ENCODE data around the gene GAS2.

Gene GAS2

DNA sequence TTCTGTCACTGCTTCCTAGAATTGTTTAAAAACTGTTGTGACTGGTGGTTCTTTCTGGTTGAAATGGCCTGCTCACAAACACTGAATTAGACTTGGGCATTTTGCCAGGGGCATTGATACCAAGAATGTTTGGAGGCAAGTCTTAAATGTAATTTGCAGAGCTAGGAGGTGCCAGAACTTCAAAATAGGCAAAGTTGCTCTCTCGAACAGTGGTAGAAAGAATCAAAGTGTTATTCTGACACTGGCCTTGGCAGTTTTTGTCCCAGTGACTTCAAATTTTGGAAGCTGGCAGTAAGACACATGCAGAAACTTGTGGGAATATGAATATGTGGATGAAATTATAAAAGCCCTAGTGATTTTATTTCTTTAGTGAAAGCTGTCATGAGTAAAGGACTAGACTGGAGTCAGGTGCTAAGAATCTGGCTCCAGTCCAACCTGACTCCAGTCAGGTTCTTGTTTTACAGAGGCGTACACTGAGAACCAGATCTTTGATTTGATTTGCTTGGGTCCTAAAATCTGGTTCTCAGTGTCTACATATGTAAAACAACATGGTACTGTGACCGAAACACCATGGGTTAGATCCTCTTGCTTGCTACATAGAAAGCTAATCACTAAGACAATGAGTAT, 142.3 kb downstream of the GAS2 start:
- Histone ChIP-seq H3K79me1 (replicated peaks; ENCODE audit: low read length, poor library complexity, severe bottlenecking) (no peaks in the 10 kb centered on the region), H3K4me2 (ENCODE audit: low read length, poor library complexity, severe bottlenecking) (no peak overlapping the region), H3K18ac (ENCODE audit: low read depth in 1 of 2, low read length in 2 of 2) (no peak overlapping the region), H2BK5ac (ENCODE audit: low read depth, low read length, poor library complexity, severe bottlenecking) (no peak overlapping the region), H4K91ac (ENCODE audit: low read length) (no peak overlapping the region), H3K14ac (ENCODE audit: low read length in 2 of 2) (no peak overlapping the region), H2BK15ac (ENCODE audit: low read depth, poor library complexity, severe bottlenecking) (no peak overlapping the region), H3K27ac (ENCODE audit: low read length, poor library complexity, severe bottlenecking) (no peak overlapping the region), H2AFZ (ENCODE audit: low read depth, low read length) (no peak overlapping the region), H3K27me3 (ENCODE audit: control insufficient read depth in 1 of 2, insufficient read depth in 1 of 2, low read length in 2 of 2) (no peaks in the 10 kb centered on the region), H3K23ac (ENCODE audit: low read length in 2 of 2) (no peak overlapping the region), H4K8ac (ENCODE audit: low read length) (no peak overlapping the region), H3K9ac (ENCODE audit: low read length) (no peak overlapping the region), H2BK120ac (ENCODE audit: low read depth, low read length) (no peak overlapping the region), H2AK5ac (ENCODE audit: low read length, severe bottlenecking) (no peak overlapping the region), H3K9me3 (ENCODE audit: control insufficient read depth, low read length) (no peaks in the 10 kb centered on the region), H3K4me1 (ENCODE audit: control insufficient read depth, insufficient read depth, low read depth, low read length) (no peaks in the 10 kb centered on the region), H3K4ac (ENCODE audit: low read depth in 1 of 2, low read length in 2 of 2) (no peak overlapping the region), H3K4me3 (ENCODE audit: insufficient read depth in 1 of 2, low read depth in 1 of 2, low read length in 2 of 2) (no peak overlapping the region), H3K36me3 (ENCODE audit: control insufficient read depth in 1 of 2, insufficient read depth in 2 of 2, low read depth in 1 of 2, low read length in 2 of 2) (no peaks in the 10 kb centered on the region), H2BK12ac (ENCODE audit: low read length in 2 of 2) (no peak overlapping the region)
- WGBS: 88% methylated on average over 2 of the region's 3 CpGs
- no peak for DNase-seq

DNA sequence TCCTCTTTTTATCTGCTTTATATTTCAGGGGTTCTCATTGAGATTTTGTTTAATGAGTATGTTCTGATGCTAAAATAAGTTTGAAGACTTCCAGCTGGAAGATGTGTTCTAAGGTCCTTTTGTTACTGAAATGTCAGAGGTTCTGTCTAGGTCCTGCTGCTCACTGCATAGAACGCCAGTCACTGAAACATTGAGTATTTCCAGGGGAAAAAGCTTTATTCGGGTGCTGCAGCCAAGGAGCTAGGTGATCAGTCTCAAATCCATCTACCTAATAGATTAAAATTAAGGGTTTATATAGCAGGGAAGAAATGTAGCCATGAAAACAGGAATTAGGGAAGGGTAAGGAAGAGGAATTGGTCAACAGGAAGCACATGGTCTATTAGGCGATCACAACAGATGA, 143.5 kb downstream of the GAS2 start:
- Histone ChIP-seq H2AK5ac (ENCODE audit: low read length, severe bottlenecking) (no peak overlapping the region), H3K27me3 (ENCODE audit: control insufficient read depth in 1 of 2, insufficient read depth in 1 of 2, low read length in 2 of 2) (no peaks in the 10 kb centered on the region), H2BK15ac (ENCODE audit: low read depth, poor library complexity, severe bottlenecking) (no peak overlapping the region), H3K18ac (ENCODE audit: low read depth in 1 of 2, low read length in 2 of 2) (no peak overlapping the region), H3K4ac (ENCODE audit: low read depth in 1 of 2, low read length in 2 of 2) (no peak overlapping the region), H2BK5ac (ENCODE audit: low read depth, low read length, poor library complexity, severe bottlenecking) (no peak overlapping the region), H3K79me1 (replicated peaks; ENCODE audit: low read length, poor library complexity, severe bottlenecking) (no peaks in the 10 kb centered on the region), H3K4me1 (ENCODE audit: control insufficient read depth, insufficient read depth, low read depth, low read length) (no peaks in the 10 kb centered on the region), H3K4me3 (ENCODE audit: insufficient read depth in 1 of 2, low read depth in 1 of 2, low read length in 2 of 2) (no peak overlapping the region), H3K4me2 (ENCODE audit: low read length, poor library complexity, severe bottlenecking) (no peak overlapping the region), H4K8ac (ENCODE audit: low read length) (no peak overlapping the region), H3K23ac (ENCODE audit: low read length in 2 of 2) (no peak overlapping the region), H2AFZ (ENCODE audit: low read depth, low read length) (no peak overlapping the region), H3K9ac (ENCODE audit: low read length) (no peak overlapping the region), H2BK12ac (ENCODE audit: low read length in 2 of 2) (no peak overlapping the region), H2BK120ac (ENCODE audit: low read depth, low read length) (no peak overlapping the region), H3K14ac (ENCODE audit: low read length in 2 of 2) (no peak overlapping the region), H3K36me3 (ENCODE audit: control insufficient read depth in 1 of 2, insufficient read depth in 2 of 2, low read depth in 1 of 2, low read length in 2 of 2) (no peaks in the 10 kb centered on the region), H3K27ac (ENCODE audit: low read length, poor library complexity, severe bottlenecking) (no peak overlapping the region), H4K91ac (ENCODE audit: low read length) (no peak overlapping the region), H3K9me3 (ENCODE audit: control insufficient read depth, low read length) (no peaks in the 10 kb centered on the region)
- DNase-seq: no peak
- WGBS: 95% methylated on average over 3 of the region's 3 CpGs

DNA sequence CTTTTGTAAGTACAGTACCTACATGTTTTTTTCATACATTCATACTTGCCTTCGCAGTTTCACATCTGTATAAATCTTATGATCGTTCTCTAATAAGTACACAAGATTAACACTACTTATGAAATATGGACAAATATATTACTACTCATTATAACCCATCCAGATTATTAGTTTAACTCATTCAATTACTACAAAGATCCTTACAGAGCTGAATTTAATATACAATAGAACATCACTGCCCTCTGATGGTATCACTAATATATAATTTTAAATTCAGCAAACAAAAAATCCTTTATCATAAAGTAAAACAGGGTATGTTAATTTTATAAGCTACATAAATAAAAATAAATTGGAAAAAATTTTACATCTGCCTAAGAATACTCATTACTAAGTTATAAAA, 155.8 kb downstream of the GAS2 start:
- H2BK15ac ChIP-seq (ENCODE audit: low read depth, poor library complexity, severe bottlenecking): no peak overlapping the region
- no peak overlapping the region for H3K23ac ChIP-seq (ENCODE audit: low read length in 2 of 2)
- no peaks in the 10 kb centered on the region for H3K9me3 ChIP-seq (ENCODE audit: control insufficient read depth, low read length)
- H3K4ac ChIP-seq (ENCODE audit: low read depth in 1 of 2, low read length in 2 of 2): no peak overlapping the region
- DNase-seq: no peak
- H4K91ac ChIP-seq (ENCODE audit: low read length): no peak overlapping the region
- H2BK12ac ChIP-seq (ENCODE audit: low read length in 2 of 2): no peak overlapping the region
- H3K4me3 ChIP-seq (ENCODE audit: insufficient read depth in 1 of 2, low read depth in 1 of 2, low read length in 2 of 2): no peak overlapping the region
- no CpG with 5 or more reads among the region's 2 CpGs for WGBS
- H2AK5ac ChIP-seq (ENCODE audit: low read length, severe bottlenecking): no peak overlapping the region
- H3K14ac ChIP-seq (ENCODE audit: low read length in 2 of 2): no peak overlapping the region
- H4K8ac ChIP-seq (ENCODE audit: low read length): no peak overlapping the region
- no peaks in the 10 kb centered on the region for H3K4me1 ChIP-seq (ENCODE audit: control insufficient read depth, insufficient read depth, low read depth, low read length)
- H3K27me3 ChIP-seq (ENCODE audit: control insufficient read depth in 1 of 2, insufficient read depth in 1 of 2, low read length in 2 of 2): no peaks in the 10 kb centered on the region
- no peaks in the 10 kb centered on the region for H3K79me1 ChIP-seq (replicated peaks; ENCODE audit: low read length, poor library complexity, severe bottlenecking)
- no peak overlapping the region for H3K9ac ChIP-seq (ENCODE audit: low read length)
- H3K18ac ChIP-seq (ENCODE audit: low read depth in 1 of 2, low read length in 2 of 2): no peak overlapping the region
- H2AFZ ChIP-seq (ENCODE audit: low read depth, low read length): no peak overlapping the region
- H2BK5ac ChIP-seq (ENCODE audit: low read depth, low read length, poor library complexity, severe bottlenecking): no peak overlapping the region
- H3K27ac ChIP-seq (ENCODE audit: low read length, poor library complexity, severe bottlenecking): no peak overlapping the region
- H2BK120ac ChIP-seq (ENCODE audit: low read depth, low read length): no peak overlapping the region
- peaks cover 0 to 35% of the 10 kb centered on the region in 2 experiments for H3K36me3 ChIP-seq (ENCODE audit: control insufficient read depth in 1 of 2, insufficient read depth in 2 of 2, low read depth in 1 of 2, low read length in 2 of 2)
- H3K4me2 ChIP-seq (ENCODE audit: low read length, poor library complexity, severe bottlenecking): no peak overlapping the region

DNA sequence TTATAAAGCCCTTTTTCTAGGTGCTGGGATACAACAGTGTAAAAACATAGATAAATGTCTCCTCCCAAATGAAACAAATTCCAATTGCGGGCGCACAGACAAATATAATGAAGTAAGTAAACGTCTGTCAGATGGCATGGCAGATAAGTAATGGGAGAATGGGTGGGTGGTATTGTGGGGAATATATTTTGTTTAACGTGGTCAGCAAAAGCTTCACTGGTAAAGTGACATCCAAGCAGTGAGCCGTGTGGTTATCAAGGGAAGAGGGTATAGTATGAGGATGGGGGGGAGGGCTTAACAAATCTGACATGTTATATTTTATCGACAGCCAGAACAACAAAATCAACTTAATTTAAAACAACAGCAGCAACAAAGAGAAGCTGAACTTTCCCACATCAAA, 162.0 kb downstream of the GAS2 start:
- Histone ChIP-seq H3K4me1 (ENCODE audit: control insufficient read depth, insufficient read depth, low read depth, low read length) (peaks cover 3% of the 10 kb centered on the region), H3K9ac (ENCODE audit: low read length) (peak overlapping the region; percentile 86), H3K18ac (ENCODE audit: low read depth in 1 of 2, low read length in 2 of 2) (no peak overlapping the region), H3K27me3 (ENCODE audit: control insufficient read depth in 1 of 2, insufficient read depth in 1 of 2, low read length in 2 of 2) (no peaks in the 10 kb centered on the region), H3K14ac (ENCODE audit: low read length in 2 of 2) (no peak overlapping the region), H2BK15ac (ENCODE audit: low read depth, poor library complexity, severe bottlenecking) (no peak overlapping the region), H3K4ac (ENCODE audit: low read depth in 1 of 2, low read length in 2 of 2) (no peak overlapping the region), H3K36me3 (ENCODE audit: control insufficient read depth in 1 of 2, insufficient read depth in 2 of 2, low read depth in 1 of 2, low read length in 2 of 2) (peaks cover 0 to 15% of the 10 kb centered on the region in 2 experiments), H4K91ac (ENCODE audit: low read length) (no peak overlapping the region), H2AFZ (ENCODE audit: low read depth, low read length) (no peak overlapping the region), H3K79me1 (replicated peaks; ENCODE audit: low read length, poor library complexity, severe bottlenecking) (no peaks in the 10 kb centered on the region), H3K4me3 (ENCODE audit: insufficient read depth in 1 of 2, low read depth in 1 of 2, low read length in 2 of 2) (peak overlapping the region in 1 of 2 experiments; percentile 83), H3K27ac (ENCODE audit: low read length, poor library complexity, severe bottlenecking) (no peak overlapping the region), H2BK120ac (ENCODE audit: low read depth, low read length) (no peak overlapping the region), H2AK5ac (ENCODE audit: low read length, severe bottlenecking) (no peak overlapping the region), H3K9me3 (ENCODE audit: control insufficient read depth, low read length) (no peaks in the 10 kb centered on the region), H2BK5ac (ENCODE audit: low read depth, low read length, poor library complexity, severe bottlenecking) (no peak overlapping the region), H2BK12ac (ENCODE audit: low read length in 2 of 2) (no peak overlapping the region), H3K23ac (ENCODE audit: low read length in 2 of 2) (no peak overlapping the region), H4K8ac (ENCODE audit: low read length) (no peak overlapping the region), H3K4me2 (ENCODE audit: low read length, poor library complexity, severe bottlenecking) (no peak overlapping the region)
- no peak for DNase-seq
- 60% methylated on average over 4 of the region's 6 CpGs for WGBS

All from mesenchymal stem cell (in vitro differentiated cells and primary cell).